Measurements from ENCODE around the gene KRTAP19-3. TPM values are rescaled to one million over a fixed set of nuclear protein-coding genes. Genes with fewer than 3 reads are reported as not detected.

The KRTAP19-3 gene
- total RNA-seq, 1 experiment from 2014 or later, result not detected

Small RNA genes within 50 kb of the gene (small RNA-seq; reads per million reads assigned to genes)
- gene AP000567.1, result 0 to 0.05 reads per million in 2 experiments
- gene KRTAP19-10P, result 0 reads per million in 2 experiments
- gene KRTAP19-11P, result 0 reads per million in 2 experiments
- 0 reads per million in 2 experiments for gene KRTAP19-9P

Other genes starting within 250 kb of the KRTAP19-3 start
- gene KRTAP24-1, start 209.1 kb downstream of the KRTAP19-3 start, total RNA-seq (2014; rRNA removed; shearing (Covaris generic)), result not detected in 2 replicates
- not detected in 2 replicates for gene KRTAP25-1, start 202.5 kb downstream of the KRTAP19-3 start, total RNA-seq (2014; rRNA removed; shearing (Covaris generic))
- not detected in 2 replicates for gene KRTAP26-1, start 171.7 kb downstream of the KRTAP19-3 start, total RNA-seq (2014; rRNA removed; shearing (Covaris generic))
- gene KRTAP27-1, start 154.3 kb downstream of the KRTAP19-3 start, total RNA-seq (2014; rRNA removed; shearing (Covaris generic)), result not detected in 2 replicates
- not detected in 2 replicates for gene KRTAP23-1, start 143.4 kb downstream of the KRTAP19-3 start, total RNA-seq (2014; rRNA removed; shearing (Covaris generic))
- not detected in 2 replicates for gene KRTAP13-2, start 119.7 kb downstream of the KRTAP19-3 start, total RNA-seq (2014; rRNA removed; shearing (Covaris generic))
- not detected in 2 replicates for gene KRTAP13-1, start 96.0 kb downstream of the KRTAP19-3 start, total RNA-seq (2014; rRNA removed; shearing (Covaris generic))
- not detected in 2 replicates for gene KRTAP13-3, start 66.1 kb downstream of the KRTAP19-3 start, total RNA-seq (2014; rRNA removed; shearing (Covaris generic))
- not detected in 2 replicates for gene KRTAP13-4, start 61.8 kb downstream of the KRTAP19-3 start, total RNA-seq (2014; rRNA removed; shearing (Covaris generic))
- not detected in 2 replicates for gene KRTAP15-1, start 51.7 kb downstream of the KRTAP19-3 start, total RNA-seq (2014; rRNA removed; shearing (Covaris generic))
- gene KRTAP19-1, start 11.6 kb downstream of the KRTAP19-3 start, total RNA-seq (2014; rRNA removed; shearing (Covaris generic)), result 0.34 and 1.3 TPM in 2 replicates
- not detected in 2 replicates for gene KRTAP19-2, start 4.6 kb downstream of the KRTAP19-3 start, total RNA-seq (2014; rRNA removed; shearing (Covaris generic))
- not detected in 2 replicates for gene KRTAP19-4, start 5.2 kb upstream of the KRTAP19-3 start, total RNA-seq (2014; rRNA removed; shearing (Covaris generic))
- gene KRTAP19-5, start 10.1 kb upstream of the KRTAP19-3 start, total RNA-seq (2014; rRNA removed; shearing (Covaris generic)), result not detected in 2 replicates
- gene KRTAP19-6, start 49.9 kb upstream of the KRTAP19-3 start, total RNA-seq (2014; rRNA removed; shearing (Covaris generic)), result not detected in 2 replicates
- not detected in 2 replicates for gene KRTAP19-7, start 69.3 kb upstream of the KRTAP19-3 start, total RNA-seq (2014; rRNA removed; shearing (Covaris generic))
- not detected in 2 replicates for gene KRTAP22-2, start 98.4 kb upstream of the KRTAP19-3 start, total RNA-seq (2014; rRNA removed; shearing (Covaris generic))
- not detected in 2 replicates for gene KRTAP6-3, start 100.4 kb upstream of the KRTAP19-3 start, total RNA-seq (2014; rRNA removed; shearing (Covaris generic))
- gene KRTAP6-2, start 106.9 kb upstream of the KRTAP19-3 start, total RNA-seq (2014; rRNA removed; shearing (Covaris generic)), result not detected in 2 replicates
- gene KRTAP22-1, start 109.1 kb upstream of the KRTAP19-3 start, total RNA-seq (2014; rRNA removed; shearing (Covaris generic)), result not detected in 2 replicates
- not detected in 2 replicates for gene KRTAP6-1, start 121.9 kb upstream of the KRTAP19-3 start, total RNA-seq (2014; rRNA removed; shearing (Covaris generic))
- not detected in 2 replicates for gene KRTAP20-1, start 124.4 kb upstream of the KRTAP19-3 start, total RNA-seq (2014; rRNA removed; shearing (Covaris generic))
- gene KRTAP20-4, start 128.6 kb upstream of the KRTAP19-3 start, total RNA-seq (2014; rRNA removed; shearing (Covaris generic)), result not detected in 2 replicates
- not detected in 2 replicates for gene KRTAP20-2, start 143.2 kb upstream of the KRTAP19-3 start, total RNA-seq (2014; rRNA removed; shearing (Covaris generic))
- gene KRTAP20-3, start 150.9 kb upstream of the KRTAP19-3 start, total RNA-seq (2014; rRNA removed; shearing (Covaris generic)), result not detected in 2 replicates
- not detected in 2 replicates for gene KRTAP21-3, start 226.8 kb upstream of the KRTAP19-3 start, total RNA-seq (2014; rRNA removed; shearing (Covaris generic))

Measured in SK-MEL-5 (cell line).